Hepatocyte (in vitro differentiated cells): ENCODE results near the gene RUNX3.
"Not testable (repeated sequence)": the region's sequence is repeated elsewhere in the genome, so short reads cannot be mapped to it uniquely, and the experiment has no call there.

Source experiments
- EZH2 ChIP-seq: fragments of 200-600 bp; sonication (generic); IDR thresholded peaks from 2 replicates; pipeline ENCODE4 v1.6.1; 2016; ENCODE audit warnings: antibody characterized with exemption, mild to moderate bottlenecking, borderline replicate concordance
- EZH2phosphoT487 ChIP-seq: fragments of 200-600 bp; sonication (generic); IDR thresholded peaks from one replicate; pipeline ENCODE4 v1.6.1; 2018; ENCODE audit warnings: antibody characterized with exemption, mild to moderate bottlenecking, low read depth, moderate library complexity; ENCODE audit not compliant: unreplicated experiment, severe bottlenecking
- TF ChIP-seq, protein P1 (sequence below): fragments of 200-600 bp; sonication (generic); IDR thresholded peaks from 2 replicates; pipeline ENCODE4 v1.5.1; 2016; ENCODE audit warnings: antibody characterized with exemption, mild to moderate bottlenecking; ENCODE audit not compliant: poor library complexity

DNA sequence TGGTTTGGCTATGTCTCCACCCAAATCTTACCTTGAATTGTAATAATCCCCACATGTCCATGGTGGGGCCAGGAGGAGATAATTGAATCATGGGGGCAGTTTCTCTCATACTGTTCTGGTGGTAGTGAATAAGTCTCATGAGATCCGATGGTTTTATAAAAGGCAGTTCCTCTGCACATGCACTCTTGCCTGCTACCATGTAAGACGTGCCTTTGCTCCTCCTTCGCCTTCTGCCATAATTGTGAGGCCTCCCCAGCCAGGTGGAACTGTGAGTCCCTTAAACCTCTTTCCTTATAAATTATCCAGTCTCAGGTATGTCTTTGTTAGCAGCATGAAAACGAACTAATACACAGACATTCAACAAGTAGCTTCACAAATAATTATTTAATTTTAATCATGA lies 49.2 kb upstream of the RUNX3 start:
- TF ChIP-seq, protein P1, sequence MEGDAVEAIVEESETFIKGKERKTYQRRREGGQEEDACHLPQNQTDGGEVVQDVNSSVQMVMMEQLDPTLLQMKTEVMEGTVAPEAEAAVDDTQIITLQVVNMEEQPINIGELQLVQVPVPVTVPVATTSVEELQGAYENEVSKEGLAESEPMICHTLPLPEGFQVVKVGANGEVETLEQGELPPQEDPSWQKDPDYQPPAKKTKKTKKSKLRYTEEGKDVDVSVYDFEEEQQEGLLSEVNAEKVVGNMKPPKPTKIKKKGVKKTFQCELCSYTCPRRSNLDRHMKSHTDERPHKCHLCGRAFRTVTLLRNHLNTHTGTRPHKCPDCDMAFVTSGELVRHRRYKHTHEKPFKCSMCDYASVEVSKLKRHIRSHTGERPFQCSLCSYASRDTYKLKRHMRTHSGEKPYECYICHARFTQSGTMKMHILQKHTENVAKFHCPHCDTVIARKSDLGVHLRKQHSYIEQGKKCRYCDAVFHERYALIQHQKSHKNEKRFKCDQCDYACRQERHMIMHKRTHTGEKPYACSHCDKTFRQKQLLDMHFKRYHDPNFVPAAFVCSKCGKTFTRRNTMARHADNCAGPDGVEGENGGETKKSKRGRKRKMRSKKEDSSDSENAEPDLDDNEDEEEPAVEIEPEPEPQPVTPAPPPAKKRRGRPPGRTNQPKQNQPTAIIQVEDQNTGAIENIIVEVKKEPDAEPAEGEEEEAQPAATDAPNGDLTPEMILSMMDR = not testable (repeated sequence)
- TF ChIP-seq EZH2, EZH2phosphoT487: not testable (repeated sequence)
